Gastrocnemius medialis (tissue), 4 donors: ENCODE data around the gene CTPS2.

Experiments used
- CTCF ChIP-seq, 5 experiments: fragments of 450-650 bp in 3 of 5; fragments of 200-600 bp in 2 of 5; sonication (generic) in 2 of 5; IDR thresholded peaks in 4 of 5; conservative IDR thresholded peaks in 1 of 5; 1 replicate in 4 of 5; 2 replicates in 1 of 5; pipeline ENCODE4 v1.5.1; 2016 to 2019; ENCODE audit warnings: antibody characterized with exemption in 5 of 5, mild to moderate bottlenecking in 3 of 5, moderate library complexity in 3 of 5
- POLR2A ChIP-seq, 2 donors: fragments of 450-650 bp; IDR thresholded peaks; one replicate each; pipeline ENCODE4 v1.6.1; 2017; ENCODE audit warnings: antibody characterized with exemption in 2 of 2, mild to moderate bottlenecking in 2 of 2, moderate library complexity in 2 of 2

DNA sequence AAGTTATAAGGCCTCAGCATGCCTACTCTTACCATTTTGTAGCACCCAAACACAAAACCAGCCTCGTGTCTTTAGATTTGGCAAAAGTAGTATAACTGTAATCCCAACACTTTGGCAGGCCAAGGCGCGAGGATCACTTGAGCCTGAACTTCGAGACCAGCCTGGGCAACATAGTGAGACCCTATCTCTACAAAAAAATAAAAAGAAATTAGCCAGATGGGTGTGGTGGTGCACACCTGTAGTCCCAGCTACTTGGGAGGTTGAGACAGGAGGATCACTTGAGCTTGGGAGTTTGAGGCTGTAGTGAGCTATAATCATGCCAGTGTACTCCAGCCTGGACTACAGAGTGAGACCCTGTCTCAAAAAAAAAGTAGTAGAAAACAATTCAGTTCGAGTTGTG, 24.6 kb upstream of the CTPS2 start:
- TF ChIP-seq CTCF (IDR thresholded peaks at IDR 0.05 in 4 of 5, conservative IDR thresholded peaks at IDR 0.05 in 1 of 5) (no peak), POLR2A (IDR thresholded peaks at IDR 0.05) (no peak)
